A673 (cell line): Measurements from ENCODE around the gene ZNF576.

ENCODE experiments used
- CTCF ChIP-seq: fragments of 300-800, 200-600 bp; sonication (generic); conservative IDR thresholded peaks from 2 replicates; pipeline ENCODE4 v1.5.1; 2017; ENCODE audit warnings: low read depth, mild to moderate bottlenecking, antibody characterized with exemption, low read length, moderate library complexity, mixed read lengths
- EZH2 ChIP-seq: fragments of 200-600 bp; sonication (generic); IDR thresholded peaks from 2 replicates; pipeline ENCODE4 v1.6.1; 2017; ENCODE audit warnings: borderline replicate concordance, low read depth, mild to moderate bottlenecking, mixed read lengths, antibody characterized with exemption, low read length; ENCODE audit not compliant: poor library complexity, severe bottlenecking

DNA sequence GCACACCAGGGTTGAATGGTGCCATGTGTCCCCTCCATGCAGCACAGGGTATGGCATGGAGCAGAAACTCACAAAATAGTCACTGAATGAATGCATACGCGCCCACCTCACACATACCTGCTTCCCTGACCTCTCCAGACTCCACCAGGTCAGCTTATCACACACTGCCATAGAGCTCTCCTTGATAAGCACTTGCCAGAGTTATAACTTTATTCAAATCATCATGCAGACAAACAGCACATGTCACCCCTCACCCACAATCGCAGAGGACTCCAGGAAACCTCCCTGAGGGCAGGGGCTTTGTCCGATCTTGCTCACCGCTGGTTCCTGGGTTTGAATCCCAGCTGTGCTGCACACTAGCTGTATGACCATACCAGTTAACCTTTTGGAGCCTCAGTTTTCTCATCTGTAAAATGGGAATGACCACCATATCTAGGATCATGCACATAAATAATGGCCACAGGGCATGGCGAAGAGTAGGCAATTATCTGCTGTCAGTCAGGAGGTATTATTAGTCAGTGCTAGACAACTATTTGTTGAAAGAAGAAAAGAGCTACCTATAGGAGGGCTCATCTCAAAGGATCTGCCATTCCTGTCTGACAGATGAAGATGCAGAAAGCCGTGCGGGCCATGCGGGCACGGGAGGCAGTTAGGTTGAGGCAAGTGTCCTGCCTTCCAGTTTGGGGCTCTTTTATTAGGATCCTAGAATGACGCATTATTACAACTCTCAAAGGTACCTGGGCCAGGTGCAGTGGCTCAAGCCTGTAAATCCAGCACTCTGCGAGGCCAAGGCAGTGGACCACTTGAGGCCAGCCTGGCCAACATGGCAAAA is 35.0 kb upstream of the ZNF576 start:
- TF ChIP-seq CTCF, result no peak
- no peak for TF ChIP-seq EZH2
